ENCODE measurements around the gene NTNG1. TPM values are rescaled to one million over a fixed set of nuclear protein-coding genes. Genes with fewer than 3 reads are reported as not detected.

NTNG1 gene
- total RNA-seq, 4 donors from 2014 or later = 0.44 to 0.98 (median 0.51) TPM; not detected in 1

GRCh38 chr1:107247679-107248078 lies 106.8 kb downstream of the NTNG1 start:
- TF ChIP-seq CTCF (IDR thresholded peaks at IDR 0.05; ENCODE audit: low read depth) = no peak

- no peak for TF ChIP-seq CTCF (IDR thresholded peaks at IDR 0.05; ENCODE audit: low read depth)
Measured at GRCh38 chr1:107250169-107250568, 109.3 kb downstream of the NTNG1 start.

GRCh38 chr1:107251083-107251482 lies 110.2 kb downstream of the NTNG1 start:
- TF ChIP-seq CTCF (IDR thresholded peaks at IDR 0.05; ENCODE audit: low read depth) = no peak

- no peak for TF ChIP-seq CTCF (IDR thresholded peaks at IDR 0.05; ENCODE audit: low read depth)
Measured at GRCh38 chr1:107251839-107252238, 111.0 kb downstream of the NTNG1 start.

- no peak for TF ChIP-seq CTCF (IDR thresholded peaks at IDR 0.05; ENCODE audit: low read depth)
Measured at GRCh38 chr1:107252271-107252670, 111.4 kb downstream of the NTNG1 start.

GRCh38 chr1:107254306-107254705 lies 113.5 kb downstream of the NTNG1 start:
- TF ChIP-seq CTCF (IDR thresholded peaks at IDR 0.05; ENCODE audit: low read depth) = no peak

GRCh38 chr1:107255469-107255868 lies 114.6 kb downstream of the NTNG1 start:
- no peak for TF ChIP-seq CTCF (IDR thresholded peaks at IDR 0.05; ENCODE audit: low read depth)

Data from subcutaneous adipose tissue (tissue), 4 donors.